VCaP (cell line): ENCODE data around the gene SPATA2.

Experiments used
- H3K27ac ChIP-seq: fragments of 450-650 bp; 2 replicates; pipeline ENCODE4 v1.5.1; 2017
- TF ChIP-seq, protein P1 (sequence below): fragments of 450-650 bp; conservative IDR thresholded peaks from 2 replicates; pipeline ENCODE4 v1.5.1; 2017; ENCODE audit warnings: mild to moderate bottlenecking, moderate library complexity

SPATA2 gene

DNA sequence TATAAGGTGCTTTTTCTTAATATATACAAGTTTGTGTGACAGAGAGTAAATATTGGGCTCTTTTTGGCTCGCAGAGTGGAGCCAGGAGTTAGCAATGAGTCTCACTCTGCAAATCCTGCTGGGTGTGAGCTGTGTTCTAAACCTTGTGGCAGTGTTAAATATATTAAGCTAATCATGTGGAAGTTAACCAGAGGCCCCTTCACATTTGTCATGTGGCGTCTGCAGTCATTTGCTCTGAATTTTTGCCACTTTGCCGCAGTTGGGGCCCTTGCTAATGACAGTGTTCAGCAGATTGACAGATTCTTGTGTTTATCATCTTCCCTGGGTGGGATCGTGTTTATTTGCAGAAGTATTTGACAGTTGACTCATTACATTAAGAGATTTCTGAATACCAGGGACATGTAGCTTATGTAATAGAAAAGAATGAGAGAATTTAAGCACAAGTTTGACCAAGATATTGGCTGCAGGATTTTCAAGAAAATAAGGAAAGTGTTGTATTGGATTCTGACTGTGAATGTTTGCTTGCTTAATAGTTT is 37.9 kb downstream of the SPATA2 start:
- TF ChIP-seq, protein P1, sequence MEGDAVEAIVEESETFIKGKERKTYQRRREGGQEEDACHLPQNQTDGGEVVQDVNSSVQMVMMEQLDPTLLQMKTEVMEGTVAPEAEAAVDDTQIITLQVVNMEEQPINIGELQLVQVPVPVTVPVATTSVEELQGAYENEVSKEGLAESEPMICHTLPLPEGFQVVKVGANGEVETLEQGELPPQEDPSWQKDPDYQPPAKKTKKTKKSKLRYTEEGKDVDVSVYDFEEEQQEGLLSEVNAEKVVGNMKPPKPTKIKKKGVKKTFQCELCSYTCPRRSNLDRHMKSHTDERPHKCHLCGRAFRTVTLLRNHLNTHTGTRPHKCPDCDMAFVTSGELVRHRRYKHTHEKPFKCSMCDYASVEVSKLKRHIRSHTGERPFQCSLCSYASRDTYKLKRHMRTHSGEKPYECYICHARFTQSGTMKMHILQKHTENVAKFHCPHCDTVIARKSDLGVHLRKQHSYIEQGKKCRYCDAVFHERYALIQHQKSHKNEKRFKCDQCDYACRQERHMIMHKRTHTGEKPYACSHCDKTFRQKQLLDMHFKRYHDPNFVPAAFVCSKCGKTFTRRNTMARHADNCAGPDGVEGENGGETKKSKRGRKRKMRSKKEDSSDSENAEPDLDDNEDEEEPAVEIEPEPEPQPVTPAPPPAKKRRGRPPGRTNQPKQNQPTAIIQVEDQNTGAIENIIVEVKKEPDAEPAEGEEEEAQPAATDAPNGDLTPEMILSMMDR = no peak

GRCh38 chr20:49874696-49875095 is 40.6 kb downstream of the SPATA2 start:
- H3K27ac ChIP-seq = peak overlapping the region; percentile 59
- TF ChIP-seq, protein P1 = no peak

More for the DNA sequence above, 37.9 kb downstream of the SPATA2 start:
- H3K27ac ChIP-seq = no peak overlapping the region

DNA sequence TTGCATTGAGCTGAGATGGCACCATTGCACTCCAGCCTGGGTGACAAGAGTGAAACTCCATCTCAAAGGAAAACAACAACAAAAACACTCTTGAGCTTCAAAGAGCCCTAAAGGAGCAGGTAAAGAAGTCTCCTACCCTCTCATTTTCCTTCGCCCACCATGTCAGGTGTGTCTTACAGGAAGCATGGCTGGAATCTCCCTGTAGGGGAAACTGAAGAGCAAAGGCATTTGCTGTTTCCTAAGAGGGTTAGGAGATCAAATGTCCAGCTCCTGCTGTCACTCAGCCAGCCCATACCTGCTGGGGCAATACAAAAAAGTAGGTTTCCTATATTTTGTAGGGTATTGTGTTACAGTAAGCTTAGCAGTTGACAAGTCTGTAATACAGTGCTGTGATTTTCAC is 43.3 kb downstream of the SPATA2 start:
- H3K27ac ChIP-seq = no peak overlapping the region
- TF ChIP-seq, protein P1 = no peak

- TF ChIP-seq, protein P1 = no peak
- no peak overlapping the region for H3K27ac ChIP-seq
Measured at GRCh38 chr20:49871391-49871948, 43.9 kb downstream of the SPATA2 start.

- no peak overlapping the region for H3K27ac ChIP-seq
- TF ChIP-seq, protein P1 = no peak
Measured at GRCh38 chr20:49870261-49870660, 45.1 kb downstream of the SPATA2 start.

DNA sequence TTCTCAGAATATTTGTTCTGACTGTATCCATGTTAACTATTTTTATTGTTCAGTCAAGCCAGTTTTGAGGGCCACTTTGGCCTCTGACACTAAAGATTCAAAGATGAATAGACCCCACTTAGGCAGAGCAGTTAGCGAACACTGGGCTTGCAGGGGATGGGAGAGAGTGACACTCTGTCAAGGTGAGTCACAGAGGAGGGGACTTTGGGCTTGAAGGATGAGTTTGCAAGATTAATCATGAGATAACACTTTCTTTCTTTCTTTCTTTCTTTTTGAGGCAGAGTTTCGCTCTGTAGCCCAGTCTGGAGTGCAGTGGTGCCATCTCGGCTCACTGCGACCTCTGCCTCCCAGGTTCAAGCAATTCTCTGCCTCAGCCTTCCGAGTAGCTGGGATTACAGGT is 46.4 kb downstream of the SPATA2 start:
- no peak overlapping the region for H3K27ac ChIP-seq
- TF ChIP-seq, protein P1 = no peak

DNA sequence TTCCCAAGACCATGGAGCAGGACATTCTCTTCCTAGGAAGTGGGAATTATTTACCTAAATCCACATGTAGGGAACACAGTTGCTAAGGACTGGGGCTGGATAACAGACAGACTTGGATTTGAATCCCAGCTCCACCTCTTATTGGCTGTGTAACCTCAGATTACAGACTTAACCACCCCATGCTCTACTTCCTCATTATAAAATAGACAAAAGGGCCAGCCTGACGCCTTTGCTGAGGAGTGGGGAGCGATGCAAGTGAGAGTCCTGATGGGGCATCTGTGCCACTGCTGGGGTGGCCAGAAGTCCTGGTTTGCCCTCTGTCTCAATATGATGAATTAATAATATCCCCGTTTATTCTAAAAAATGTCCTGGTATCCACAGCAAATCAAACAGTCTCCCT is 46.8 kb downstream of the SPATA2 start:
- no peak overlapping the region for H3K27ac ChIP-seq
- TF ChIP-seq, protein P1 = no peak
